OCI-LY7 (cell line): Measurements from ENCODE around the gene MYBPC1.

Experiments
- CTCF ChIP-seq: fragments of 200-600 bp; sonication (generic); conservative IDR thresholded peaks from 2 replicates; pipeline ENCODE4 v1.5.1; 2014; ENCODE audit warnings: mild to moderate bottlenecking, antibody characterized with exemption, low read length, moderate library complexity, mixed read lengths
- EZH2phosphoT487 ChIP-seq: fragments of 200-600 bp; sonication (generic); IDR thresholded peaks from 2 replicates; pipeline ENCODE4 v1.6.1; 2018; ENCODE audit warnings: low read depth, borderline replicate concordance, mild to moderate bottlenecking, mixed run types, antibody characterized with exemption, low read length, moderate library complexity, mixed read lengths

- no peak for TF ChIP-seq CTCF
- no peak for TF ChIP-seq EZH2phosphoT487
Observed at GRCh38 chr12:101607894-101608293, 13.1 kb downstream of the MYBPC1 start.
